ENCODE results near the gene CKS1B. TPM values are rescaled to one million over a fixed set of nuclear protein-coding genes. Genes with fewer than 3 reads are reported as not detected.
A peak's percentile ranks its signal among the peaks of the same experiment; 100 is the strongest.

CKS1B gene
- total RNA-seq, 1 experiment from 2014 or later: 259 TPM

- Histone ChIP-seq H3K4me1 (peaks cover 15% of the 10 kb centered on the region), H3K9me3 (no peaks in the 10 kb centered on the region), H3K4me3 (ENCODE audit: low read depth, low read length) (no peak overlapping the region), H3K27me3 (replicated peaks; ENCODE audit: control insufficient read depth, insufficient read depth, low read length) (no peaks in the 10 kb centered on the region), H3K36me3 (ENCODE audit: control insufficient read depth, insufficient read depth, low read length) (peaks cover 3% of the 10 kb centered on the region)
- Mint-ChIP-seq H3K4me3 (ENCODE audit: unreplicated experiment) (no peak overlapping the region), H3K27me3 (ENCODE audit: insufficient read depth, unreplicated experiment) (no peaks in the 10 kb centered on the region), H3K27ac (ENCODE audit: unreplicated experiment) (no peak overlapping the region), H3K4me1 (ENCODE audit: low read depth, unreplicated experiment) (peaks cover 20% of the 10 kb centered on the region), H3K36me3 (ENCODE audit: insufficient read depth, unreplicated experiment) (peaks cover 53% of the 10 kb centered on the region), H3K9me3 (ENCODE audit: unreplicated experiment) (no peaks in the 10 kb centered on the region)
- intact Hi-C loops (cut with micrococcal nuclease; ENCODE audit: unreplicated experiment): loop anchor here (5.0 kb wide), 1 partner anchor 103 kb away; the partner anchor contains the start of gene EFNA4
- CTCF ChIA-PET: no interaction called here
- DNase-seq: no peak
- POLR2A ChIA-PET: no interaction called here
- no TSS peak for BruUV-seq (replicated peaks)
- TF ChIP-seq, protein P1, sequence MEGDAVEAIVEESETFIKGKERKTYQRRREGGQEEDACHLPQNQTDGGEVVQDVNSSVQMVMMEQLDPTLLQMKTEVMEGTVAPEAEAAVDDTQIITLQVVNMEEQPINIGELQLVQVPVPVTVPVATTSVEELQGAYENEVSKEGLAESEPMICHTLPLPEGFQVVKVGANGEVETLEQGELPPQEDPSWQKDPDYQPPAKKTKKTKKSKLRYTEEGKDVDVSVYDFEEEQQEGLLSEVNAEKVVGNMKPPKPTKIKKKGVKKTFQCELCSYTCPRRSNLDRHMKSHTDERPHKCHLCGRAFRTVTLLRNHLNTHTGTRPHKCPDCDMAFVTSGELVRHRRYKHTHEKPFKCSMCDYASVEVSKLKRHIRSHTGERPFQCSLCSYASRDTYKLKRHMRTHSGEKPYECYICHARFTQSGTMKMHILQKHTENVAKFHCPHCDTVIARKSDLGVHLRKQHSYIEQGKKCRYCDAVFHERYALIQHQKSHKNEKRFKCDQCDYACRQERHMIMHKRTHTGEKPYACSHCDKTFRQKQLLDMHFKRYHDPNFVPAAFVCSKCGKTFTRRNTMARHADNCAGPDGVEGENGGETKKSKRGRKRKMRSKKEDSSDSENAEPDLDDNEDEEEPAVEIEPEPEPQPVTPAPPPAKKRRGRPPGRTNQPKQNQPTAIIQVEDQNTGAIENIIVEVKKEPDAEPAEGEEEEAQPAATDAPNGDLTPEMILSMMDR (IDR thresholded peaks at IDR 0.05; ENCODE audit: insufficient read depth in 1 of 2, low read depth in 1 of 2, low read length in 1 of 2, severe bottlenecking in 1 of 2, unreplicated experiment in 1 of 2): no peak
Observed at GRCh38 chr1:154958681-154959425, 15.6 kb upstream of the CKS1B start.

DNA sequence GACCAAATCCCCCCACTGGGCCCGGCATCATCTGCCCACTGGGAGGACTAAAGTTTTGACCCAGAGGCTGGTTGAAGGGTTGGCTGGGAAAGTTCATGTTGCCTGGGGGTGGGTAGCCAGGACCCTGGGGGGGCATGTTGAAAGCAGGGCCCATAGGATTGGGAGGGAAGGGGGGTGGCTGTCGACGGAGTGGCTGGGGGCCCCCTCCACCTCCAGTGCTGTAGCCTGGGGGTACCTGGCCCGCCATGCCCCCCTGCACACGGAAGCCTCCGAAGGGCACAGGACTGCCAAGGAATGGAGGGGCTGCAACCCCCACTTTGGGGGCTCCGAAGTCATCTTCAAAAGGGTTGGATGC lies 15.1 kb upstream of the CKS1B start:
- peaks cover 22% of the 10 kb centered on the region for H3K4me1 Mint-ChIP-seq (ENCODE audit: low read depth, unreplicated experiment)

GRCh38 chr1:154960446-154961136 lies 13.9 kb upstream of the CKS1B start:
- ChIA-PET CTCF (interaction anchor here (0.9 to 1.6 kb wide), 9 partner anchors 8 to 124 kb away, joined by 3 to 17 read pairs (median 7); partner anchors contain the start of genes CKS1B and FLAD1), POLR2A (interaction anchor here (0.5 to 2.1 kb wide), 12 partner anchors 10 to 740 kb away, joined by 3 to 20 read pairs (median 6); partner anchors contain the start of genes CKS1B, FLAD1, LENEP and SHC1)
- Mint-ChIP-seq H3K27me3 (ENCODE audit: insufficient read depth, unreplicated experiment) (no peaks in the 10 kb centered on the region), H3K27ac (ENCODE audit: unreplicated experiment) (peak overlapping the region; percentile 81), H3K36me3 (ENCODE audit: insufficient read depth, unreplicated experiment) (peaks cover 63% of the 10 kb centered on the region), H3K9me3 (ENCODE audit: unreplicated experiment) (no peaks in the 10 kb centered on the region), H3K4me3 (ENCODE audit: unreplicated experiment) (peak overlapping the region; percentile 88), H3K4me1 (ENCODE audit: low read depth, unreplicated experiment) (peaks cover 22% of the 10 kb centered on the region)
- intact Hi-C loops (cut with micrococcal nuclease; ENCODE audit: unreplicated experiment): loop anchor here (1.0 kb wide), 3 partner anchors 12 to 40 kb away; no protein-coding TSS in a partner anchor
- peaks cover 4% of the 10 kb centered on the region for H3K36me3 ChIP-seq (ENCODE audit: control insufficient read depth, insufficient read depth, low read length)
- TSS peak; percentile 47 for BruUV-seq (replicated peaks)
- TF ChIP-seq, protein P1 (IDR thresholded peaks at IDR 0.05; ENCODE audit: insufficient read depth in 1 of 2, low read depth in 1 of 2, low read length in 1 of 2, severe bottlenecking in 1 of 2, unreplicated experiment in 1 of 2): no peak
- H3K4me1 ChIP-seq: peaks cover 15% of the 10 kb centered on the region
- no peaks in the 10 kb centered on the region for H3K9me3 ChIP-seq
- H3K4me3 ChIP-seq (ENCODE audit: low read depth, low read length): peak overlapping the region; percentile 95
- H3K27me3 ChIP-seq (replicated peaks; ENCODE audit: control insufficient read depth, insufficient read depth, low read length): no peaks in the 10 kb centered on the region
- no peak for DNase-seq

More for the DNA sequence above, 15.1 kb upstream of the CKS1B start:
- no TSS peak for BruUV-seq (replicated peaks)
- peak overlapping the region; percentile 15 for H3K4me3 Mint-ChIP-seq (ENCODE audit: unreplicated experiment)
- intact Hi-C loops (cut with micrococcal nuclease; ENCODE audit: unreplicated experiment): loop anchor here (5.0 kb wide), 1 partner anchor 103 kb away; the partner anchor contains the start of gene EFNA4
- ChIA-PET CTCF (interaction anchor here (0.7 kb wide), 1 partner anchor 102 kb away, joined by 9 read pairs; no protein-coding TSS in a partner anchor), POLR2A (no interaction called here)
- H3K9me3 Mint-ChIP-seq (ENCODE audit: unreplicated experiment): no peaks in the 10 kb centered on the region
- no peaks in the 10 kb centered on the region for H3K27me3 Mint-ChIP-seq (ENCODE audit: insufficient read depth, unreplicated experiment)
- Histone ChIP-seq H3K9me3 (no peaks in the 10 kb centered on the region), H3K27me3 (replicated peaks; ENCODE audit: control insufficient read depth, insufficient read depth, low read length) (no peaks in the 10 kb centered on the region), H3K4me1 (peaks cover 15% of the 10 kb centered on the region), H3K36me3 (ENCODE audit: control insufficient read depth, insufficient read depth, low read length) (peaks cover 3% of the 10 kb centered on the region), H3K4me3 (ENCODE audit: low read depth, low read length) (no peak overlapping the region)
- no peak for DNase-seq
- H3K36me3 Mint-ChIP-seq (ENCODE audit: insufficient read depth, unreplicated experiment): peaks cover 55% of the 10 kb centered on the region
- TF ChIP-seq, protein P1 (IDR thresholded peaks at IDR 0.05; ENCODE audit: insufficient read depth in 1 of 2, low read depth in 1 of 2, low read length in 1 of 2, severe bottlenecking in 1 of 2, unreplicated experiment in 1 of 2): no peak
- H3K27ac Mint-ChIP-seq (ENCODE audit: unreplicated experiment): no peak overlapping the region
